Activated T-cell treated with anti-CD3 and anti-CD28 coated beads, Interleukin-2, amount 50 U/mL, for 24 hours (primary cell): ENCODE measurements around the gene ZNF616.
"Not testable (repeated sequence)": the region's sequence is repeated elsewhere in the genome, so short reads cannot be mapped to it uniquely, and the experiment has no call there.

Experiments
- DNase-seq: peaks from one replicate; pipeline ENCODE4 v3.0.0-alpha.2; 2020
- H3K27ac Mint-ChIP-seq: 2 replicates; pipeline ENCODE4 v1.8.0; 2020; ENCODE audit warnings: mild to moderate bottlenecking, mixed read lengths
- H3K27me3 Mint-ChIP-seq: 2 replicates; pipeline ENCODE4 v1.8.0; 2020; ENCODE audit warnings: mixed read lengths
- H3K36me3 Mint-ChIP-seq: 2 replicates; pipeline ENCODE4 v1.8.0; 2020; ENCODE audit warnings: low read depth, mixed read lengths
- H3K4me1 Mint-ChIP-seq: 2 replicates; pipeline ENCODE4 v1.8.0; 2020; ENCODE audit warnings: low read depth, mixed read lengths
- H3K4me3 Mint-ChIP-seq: 2 replicates; pipeline ENCODE4 v1.8.0; 2020; ENCODE audit warnings: mild to moderate bottlenecking, moderate library complexity, mixed read lengths
- H3K9me3 Mint-ChIP-seq: 2 replicates; pipeline ENCODE4 v1.8.0; 2020; ENCODE audit warnings: mixed read lengths

ZNF616 gene

GRCh38 chr19:52140032-52140710 lies 433 bp upstream of the ZNF616 start:
- Mint-ChIP-seq H3K4me1 (peaks cover 36% of the 10 kb centered on the region), H3K9me3 (peaks cover 46% of the 10 kb centered on the region), H3K27ac (peak overlapping the region; percentile 95), H3K4me3 (peak overlapping the region; percentile 95), H3K27me3 (no peaks in the 10 kb centered on the region), H3K36me3 (peaks cover 55% of the 10 kb centered on the region)
- no peak for DNase-seq

GRCh38 chr19:52138983-52139251 lies 821 bp downstream of the ZNF616 start:
- H3K9me3 Mint-ChIP-seq = peaks cover 49% of the 10 kb centered on the region
- H3K27me3 Mint-ChIP-seq = no peaks in the 10 kb centered on the region
- H3K36me3 Mint-ChIP-seq = peaks cover 63% of the 10 kb centered on the region
- peak overlapping the region; percentile 95 for H3K27ac Mint-ChIP-seq
- no peak for DNase-seq
- H3K4me3 Mint-ChIP-seq = peak overlapping the region; percentile 95
- H3K4me1 Mint-ChIP-seq = peaks cover 38% of the 10 kb centered on the region

GRCh38 chr19:52138278-52138982 lies 1.3 kb downstream of the ZNF616 start:
- peak overlapping the region; percentile 95 for H3K27ac Mint-ChIP-seq
- peak overlapping the region; percentile 95 for H3K4me3 Mint-ChIP-seq
- DNase-seq = peak; percentile 49
- H3K4me1 Mint-ChIP-seq = peaks cover 38% of the 10 kb centered on the region
- H3K36me3 Mint-ChIP-seq = peaks cover 68% of the 10 kb centered on the region
- no peaks in the 10 kb centered on the region for H3K27me3 Mint-ChIP-seq
- H3K9me3 Mint-ChIP-seq = peaks cover 51% of the 10 kb centered on the region

- Mint-ChIP-seq H3K27ac (no peak overlapping the region), H3K9me3 (peaks cover 72% of the 10 kb centered on the region), H3K4me1 (no peaks in the 10 kb centered on the region), H3K4me3 (no peak overlapping the region), H3K27me3 (no peaks in the 10 kb centered on the region), H3K36me3 (peaks cover 96% of the 10 kb centered on the region)
- DNase-seq = no peak
These were observed 19.5 kb downstream of the ZNF616 start for GRCh38 chr19:52120286-52120685.

- H3K4me3 Mint-ChIP-seq = no peak overlapping the region
- H3K4me1 Mint-ChIP-seq = no peaks in the 10 kb centered on the region
- no peaks in the 10 kb centered on the region for H3K27me3 Mint-ChIP-seq
- H3K27ac Mint-ChIP-seq = no peak overlapping the region
- peaks cover 86% of the 10 kb centered on the region for H3K9me3 Mint-ChIP-seq
- peaks cover 93% of the 10 kb centered on the region for H3K36me3 Mint-ChIP-seq
- DNase-seq = no peak
These were observed 24.1 kb downstream of the ZNF616 start for GRCh38 chr19:52115526-52116053.

- Mint-ChIP-seq H3K4me3 (no peak overlapping the region), H3K4me1 (no peaks in the 10 kb centered on the region), H3K27me3 (no peaks in the 10 kb centered on the region), H3K27ac (no peak overlapping the region), H3K36me3 (peaks cover 90% of the 10 kb centered on the region), H3K9me3 (peaks cover 84% of the 10 kb centered on the region)
- DNase-seq = no peak
These were observed 25.0 kb downstream of the ZNF616 start for GRCh38 chr19:52114691-52115090.

GRCh38 chr19:52112624-52113023 lies 27.1 kb downstream of the ZNF616 start:
- Mint-ChIP-seq H3K9me3 (peaks cover 75% of the 10 kb centered on the region), H3K4me1 (no peaks in the 10 kb centered on the region), H3K36me3 (peaks cover 81% of the 10 kb centered on the region), H3K27me3 (no peaks in the 10 kb centered on the region), H3K27ac (no peak overlapping the region), H3K4me3 (no peak overlapping the region)
- DNase-seq = no peak

GRCh38 chr19:52110780-52111179 lies 29.0 kb downstream of the ZNF616 start:
- H3K4me1 Mint-ChIP-seq = no peaks in the 10 kb centered on the region
- no peak overlapping the region for H3K27ac Mint-ChIP-seq
- peaks cover 74% of the 10 kb centered on the region for H3K9me3 Mint-ChIP-seq
- no peaks in the 10 kb centered on the region for H3K27me3 Mint-ChIP-seq
- DNase-seq = no peak
- no peak overlapping the region for H3K4me3 Mint-ChIP-seq
- H3K36me3 Mint-ChIP-seq = peaks cover 76% of the 10 kb centered on the region

GRCh38 chr19:52102782-52103181 lies 37.0 kb downstream of the ZNF616 start:
- H3K4me3 Mint-ChIP-seq = no peak overlapping the region
- H3K27me3 Mint-ChIP-seq = no peaks in the 10 kb centered on the region
- H3K4me1 Mint-ChIP-seq = no peaks in the 10 kb centered on the region
- DNase-seq = no peak
- peaks cover 47% of the 10 kb centered on the region for H3K9me3 Mint-ChIP-seq
- peaks cover 37% of the 10 kb centered on the region for H3K36me3 Mint-ChIP-seq
- H3K27ac Mint-ChIP-seq = no peak overlapping the region

- Mint-ChIP-seq H3K36me3 (peaks cover 34% of the 10 kb centered on the region), H3K9me3 (peaks cover 41% of the 10 kb centered on the region), H3K27me3 (no peaks in the 10 kb centered on the region), H3K4me1 (no peaks in the 10 kb centered on the region), H3K4me3 (no peak overlapping the region), H3K27ac (no peak overlapping the region)
- DNase-seq = no peak
These were observed 37.7 kb downstream of the ZNF616 start for GRCh38 chr19:52101866-52102562.

- H3K27ac Mint-ChIP-seq = no peak overlapping the region
- peaks cover 12% of the 10 kb centered on the region for H3K4me1 Mint-ChIP-seq
- H3K27me3 Mint-ChIP-seq = no peaks in the 10 kb centered on the region
- H3K4me3 Mint-ChIP-seq = no peak overlapping the region
- DNase-seq = no peak
- H3K36me3 Mint-ChIP-seq = peaks cover 46% of the 10 kb centered on the region
- peaks cover 47% of the 10 kb centered on the region for H3K9me3 Mint-ChIP-seq
These were observed 40.1 kb downstream of the ZNF616 start for GRCh38 chr19:52099497-52100138.

- peaks cover 35% of the 10 kb centered on the region for H3K4me1 Mint-ChIP-seq
- DNase-seq, H3K27ac Mint-ChIP-seq, H3K27me3 Mint-ChIP-seq: not testable (repeated sequence)
- H3K9me3 Mint-ChIP-seq = peaks cover 61% of the 10 kb centered on the region
- H3K4me3 Mint-ChIP-seq = peak overlapping the region; percentile 92
- peaks cover 71% of the 10 kb centered on the region for H3K36me3 Mint-ChIP-seq
These were observed 43.3 kb downstream of the ZNF616 start for GRCh38 chr19:52096416-52096815.

GRCh38 chr19:52095172-52096014 lies 44.3 kb downstream of the ZNF616 start, which contains the start of gene ZNF841:
Gene ZNF841 (minus strand): TSS chr19:52095765. CDS start chr19:52084801, 10,964 bp downstream.
- H3K36me3 Mint-ChIP-seq = peaks cover 82% of the 10 kb centered on the region
- H3K4me3 Mint-ChIP-seq = peak within 1 kb of the TSS; percentile 92
- peak within 1 kb of the TSS; percentile 92 for H3K27ac Mint-ChIP-seq

More at GRCh38 chr19:52095172-52096014, 44.3 kb downstream of the ZNF616 start, which contains the start of gene ZNF841:
- no peaks in the 10 kb centered on the region for H3K27me3 Mint-ChIP-seq
- DNase-seq = peak; percentile 92
- peaks cover 40% of the 10 kb centered on the region for H3K4me1 Mint-ChIP-seq
- H3K9me3 Mint-ChIP-seq = peaks cover 69% of the 10 kb centered on the region
